NB4 (cell line): Measurements from ENCODE around the gene KPTN.

Experiments
- CTCF ChIP-seq: IDR thresholded peaks from one replicate; pipeline ENCODE4 v1.5.1; 2012; ENCODE audit warnings: low read depth, low read length
- MAX ChIP-seq: IDR thresholded peaks from 2 replicates; pipeline ENCODE4 v1.6.1; 2011; ENCODE audit warnings: low read depth, low read length
- POLR2A ChIP-seq: IDR thresholded peaks from 2 replicates; pipeline ENCODE4 v1.6.1; 2011; ENCODE audit warnings: mild to moderate bottlenecking; ENCODE audit not compliant: insufficient read length; ENCODE audit errors: extremely low read depth

- no peak for TF ChIP-seq CTCF
- TF ChIP-seq MAX = no peak
- no peak for TF ChIP-seq POLR2A
Observed at GRCh38 chr19:47489072-47489914, 5.3 kb upstream of the KPTN start.
